ENCODE results near the gene HLA-DRB5. TPM values are rescaled to one million over a fixed set of nuclear protein-coding genes. Genes with fewer than 3 reads are reported as not detected.
A peak's percentile ranks its signal among the peaks of the same experiment; 100 is the strongest.
"Not testable (repeated sequence)": the region's sequence is repeated elsewhere in the genome, so short reads cannot be mapped to it uniquely, and the experiment has no call there.

The HLA-DRB5 gene
- total and polyA plus RNA-seq, 2 donors (not counting 1 experiment from before 2014, with no cell fraction given): 23.8 to 174 TPM

GRCh38 chr6:32577493-32577892 is 47.4 kb upstream of the HLA-DRB5 start:
- CTCF ChIA-PET: interaction anchor here (1.2 kb wide), 1 partner anchor 139 kb away, joined by 3 read pairs; no protein-coding TSS in a partner anchor
- H2AFZ ChIP-seq (ENCODE audit: insufficient read depth, low read depth, low read length, poor library complexity, severe bottlenecking); H3K9me3 Mint-ChIP-seq (ENCODE audit: insufficient read depth); H3K4me3 Mint-ChIP-seq; H3K4me2 ChIP-seq (replicated peaks; ENCODE audit: low read depth, low read length, poor library complexity, severe bottlenecking); POLR2A ChIA-PET; H3K27me3 Mint-ChIP-seq; DNase-seq; H3K27ac ChIP-seq (ENCODE audit: low read length in 2 of 2); H3K9ac ChIP-seq (ENCODE audit: low read length); H3K27me3 ChIP-seq (replicated peaks in 1 of 4; ENCODE audit: control extremely low read depth in 1 of 4, control insufficient read depth in 3 of 4, insufficient read depth in 4 of 4, low read length in 3 of 4); H3K9me3 ChIP-seq (ENCODE audit: control extremely low read depth in 1 of 3, control insufficient read depth in 2 of 3, insufficient read depth in 1 of 3, low read length in 2 of 3); H4K20me1 ChIP-seq (ENCODE audit: control insufficient read depth, insufficient read depth, low read length, poor library complexity, severe bottlenecking); H3K4me3 ChIP-seq (ENCODE audit: control extremely low read depth in 1 of 5, extremely low read depth in 1 of 5, insufficient read depth in 1 of 5, low read depth in 2 of 5, low read length in 4 of 5); ATAC-seq (ENCODE audit: low read depth): not testable (repeated sequence)
- Histone ChIP-seq H3K36me3 (replicated peaks in 1 of 2; ENCODE audit: control extremely low read depth in 1 of 2, control insufficient read depth in 1 of 2, extremely low read depth in 1 of 2, insufficient read depth in 2 of 2, low read length in 1 of 2) (peaks cover 1 to 28% of the 10 kb centered on the region in 2 experiments), H3K79me2 (ENCODE audit: control insufficient read depth, insufficient read depth, low read length) (peaks cover 10% of the 10 kb centered on the region), H3K4me1 (ENCODE audit: control insufficient read depth in 2 of 2, insufficient read depth in 2 of 2, low read length in 2 of 2) (peaks cover 0 to 11% of the 10 kb centered on the region in 2 donors)
- WGBS (ENCODE audit: insufficient coverage): 8% methylated on average over 3 of the region's 5 CpGs
- intact Hi-C loops (cut with micrococcal nuclease): loop anchor here (10.0 kb wide), 1 partner anchor 93 kb away; no protein-coding TSS in a partner anchor
- H3K4me1 Mint-ChIP-seq: peaks cover 34% of the 10 kb centered on the region
- H3K27ac Mint-ChIP-seq: peak overlapping the region; percentile 50

DNA sequence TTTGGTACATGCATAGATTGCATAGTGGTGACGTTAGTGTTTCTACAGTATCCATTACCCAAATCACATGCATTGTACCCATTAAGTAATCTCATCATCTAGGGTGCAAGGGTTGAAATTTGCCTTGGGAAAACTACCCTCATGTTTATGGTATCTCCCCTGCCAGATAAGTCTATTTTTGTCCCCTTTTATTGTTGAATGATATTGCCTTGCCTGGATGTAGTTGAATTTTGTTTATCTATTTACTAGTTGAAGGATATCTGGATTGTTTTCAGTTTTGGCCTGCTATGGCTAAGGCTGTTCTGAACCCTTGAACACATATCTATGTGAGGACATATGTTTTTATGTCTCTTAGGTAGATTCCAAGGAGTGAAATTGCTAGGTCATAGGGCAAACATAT is 46.2 kb upstream of the HLA-DRB5 start:
- no peak for ATAC-seq (ENCODE audit: low read depth)
- no peaks in the 10 kb centered on the region for H3K27me3 Mint-ChIP-seq
- Histone ChIP-seq H3K9me3 (ENCODE audit: control extremely low read depth in 1 of 3, control insufficient read depth in 2 of 3, insufficient read depth in 1 of 3, low read length in 2 of 3) (no peaks in the 10 kb centered on the region), H3K4me2 (replicated peaks; ENCODE audit: low read depth, low read length, poor library complexity, severe bottlenecking) (no peak overlapping the region), H3K9ac (ENCODE audit: low read length) (no peak overlapping the region), H3K79me2 (ENCODE audit: control insufficient read depth, insufficient read depth, low read length) (peaks cover 5% of the 10 kb centered on the region), H4K20me1 (ENCODE audit: control insufficient read depth, insufficient read depth, low read length, poor library complexity, severe bottlenecking) (no peaks in the 10 kb centered on the region), H3K27ac (ENCODE audit: low read length in 2 of 2) (no peak overlapping the region), H3K27me3 (replicated peaks in 1 of 4; ENCODE audit: control extremely low read depth in 1 of 4, control insufficient read depth in 3 of 4, insufficient read depth in 4 of 4, low read length in 3 of 4) (no peaks in the 10 kb centered on the region), H3K4me3 (ENCODE audit: control extremely low read depth in 1 of 5, extremely low read depth in 1 of 5, insufficient read depth in 1 of 5, low read depth in 2 of 5, low read length in 4 of 5) (no peak overlapping the region), H3K4me1 (ENCODE audit: control insufficient read depth in 2 of 2, insufficient read depth in 2 of 2, low read length in 2 of 2) (peaks cover 0 to 5% of the 10 kb centered on the region in 2 donors), H3K36me3 (replicated peaks in 1 of 2; ENCODE audit: control extremely low read depth in 1 of 2, control insufficient read depth in 1 of 2, extremely low read depth in 1 of 2, insufficient read depth in 2 of 2, low read length in 1 of 2) (peaks cover 1 to 19% of the 10 kb centered on the region in 2 experiments), H2AFZ (ENCODE audit: insufficient read depth, low read depth, low read length, poor library complexity, severe bottlenecking) (no peak overlapping the region)
- H3K27ac Mint-ChIP-seq: peak overlapping the region; percentile 81
- H3K4me1 Mint-ChIP-seq: peaks cover 23% of the 10 kb centered on the region
- ChIA-PET CTCF (no interaction called here), POLR2A (no interaction called here)
- no CpG with 5 or more reads among the region's 1 CpG for whole genome bisulfite sequencing (ENCODE audit: insufficient coverage)
- intact Hi-C loops (cut with micrococcal nuclease): loop anchor here (10.0 kb wide), 1 partner anchor 91 kb away; no protein-coding TSS in a partner anchor
- no peak for TF ChIP-seq CTCF (IDR thresholded peaks at IDR 0.05)
- no peak for TF ChIP-seq EZH2 (IDR thresholded peaks at IDR 0.05; ENCODE audit: borderline replicate concordance, insufficient read depth, low read depth, low read length, poor library complexity, severe bottlenecking)
- no peak for DNase-seq
- no peak overlapping the region for H3K4me3 Mint-ChIP-seq
- no peaks in the 10 kb centered on the region for H3K9me3 Mint-ChIP-seq (ENCODE audit: insufficient read depth)

Measured in B cell (primary cell).